Hindlimb muscle (tissue), 1 donor: ENCODE results near the gene TMPRSS5. TPM values are rescaled to one million over a fixed set of nuclear protein-coding genes. Genes with fewer than 3 reads are reported as not detected.

Experiments used
- DNase-seq: peaks from one replicate; pipeline ENCODE4 v3.0.0-alpha.2; 2013
- polyA plus RNA-seq: library from polyadenylated mRNA; unstranded; fragments of 120-200 nt; gene quantifications from one replicate; pipeline ENCODE4 v1.2.1, GENCODE V29; 2013; ENCODE audit not compliant: insufficient read length

TMPRSS5 gene
- polyA plus RNA-seq, 1 donor: 1.7 TPM

GRCh38 chr11:113667801-113668200, 38.3 kb downstream of the TMPRSS5 start:
- no peak for DNase-seq

GRCh38 chr11:113666584-113666983, 39.5 kb downstream of the TMPRSS5 start:
- DNase-seq: no peak

- no peak for DNase-seq
Measured at GRCh38 chr11:113664981-113665710, 41.0 kb downstream of the TMPRSS5 start.

GRCh38 chr11:113664069-113664980, 41.8 kb downstream of the TMPRSS5 start:
- DNase-seq: no peak

GRCh38 chr11:113663567-113663966, 42.5 kb downstream of the TMPRSS5 start:
- DNase-seq: no peak

GRCh38 chr11:113655771-113656170, 50.3 kb downstream of the TMPRSS5 start:
- DNase-seq: no peak

- DNase-seq: no peak
Measured at GRCh38 chr11:113651023-113651422, 55.1 kb downstream of the TMPRSS5 start.

- DNase-seq: no peak
Measured at GRCh38 chr11:113649311-113649710, 56.8 kb downstream of the TMPRSS5 start.

GRCh38 chr11:113647856-113648255, 58.3 kb downstream of the TMPRSS5 start:
- DNase-seq: no peak

GRCh38 chr11:113647108-113647507, 59.0 kb downstream of the TMPRSS5 start:
- no peak for DNase-seq

GRCh38 chr11:113645593-113646349, 60.3 kb downstream of the TMPRSS5 start:
- no peak for DNase-seq

GRCh38 chr11:113644605-113645004, 61.5 kb downstream of the TMPRSS5 start:
- DNase-seq: no peak

GRCh38 chr11:113643701-113644100, 62.4 kb downstream of the TMPRSS5 start:
- no peak for DNase-seq

- DNase-seq: no peak
Measured at GRCh38 chr11:113643006-113643585, 63.0 kb downstream of the TMPRSS5 start.

GRCh38 chr11:113642090-113642489, 64.0 kb downstream of the TMPRSS5 start:
- DNase-seq: no peak

GRCh38 chr11:113638376-113638775, 67.7 kb downstream of the TMPRSS5 start:
- no peak for DNase-seq

- DNase-seq: no peak
Measured at GRCh38 chr11:113637636-113638035, 68.5 kb downstream of the TMPRSS5 start.

Other genes starting within 250 kb of the TMPRSS5 start
- gene DRD2, start 230.9 kb downstream of the TMPRSS5 start, polyA plus RNA-seq: 0.10 TPM
- 14.5 TPM for gene ZW10, start 67.4 kb upstream of the TMPRSS5 start, polyA plus RNA-seq
- gene CLDN25, start 73.5 kb upstream of the TMPRSS5 start, polyA plus RNA-seq: 0.62 TPM
- gene USP28, start 169.3 kb upstream of the TMPRSS5 start, polyA plus RNA-seq: 94.2 TPM
- 0.09 TPM for gene HTR3B, start 198.5 kb upstream of the TMPRSS5 start, polyA plus RNA-seq